Activated naive CD8-positive, alpha-beta T cell treated with anti-CD3 and anti-CD28 coated beads, Interleukin-2, amount 10 ng/mL, durations not matched to agents 7 days and 5 days (primary cell): ENCODE results near the gene USP9X. TPM values are rescaled to one million over a fixed set of nuclear protein-coding genes. Genes with fewer than 3 reads are reported as not detected.

ENCODE experiments used
- ATAC-seq: fragments of 150-1000 bp; cut with Tn5 transposase; one replicate; pipeline ENCODE4 v1.10.0; 2021; ENCODE audit warnings: low read depth, moderate library complexity
- POLR2A ChIA-PET: fragments of 350-600 bp; sonication (Branson Sonifier 250); formaldehyde crosslinking; loops from one replicate; lab custom pipeline; 2021; ENCODE audit warnings: antibody characterized with exemption; lab: Charles Lee
- DNase-seq: peaks from one replicate; pipeline ENCODE4 v3.0.0; 2021
- H3K27ac Mint-ChIP-seq: one replicate; pipeline ENCODE4 v1.8.0; 2022; ENCODE audit warnings: mild to moderate bottlenecking, mixed read lengths
- H3K27me3 Mint-ChIP-seq: one replicate; pipeline ENCODE4 v1.8.0; 2022; ENCODE audit warnings: mild to moderate bottlenecking, moderate library complexity, mixed read lengths
- H3K36me3 Mint-ChIP-seq: one replicate; pipeline ENCODE4 v1.8.0; 2021; ENCODE audit warnings: mild to moderate bottlenecking, mixed read lengths
- H3K4me1 Mint-ChIP-seq: one replicate; pipeline ENCODE4 v1.8.0; 2021; ENCODE audit warnings: mixed read lengths
- H3K4me3 Mint-ChIP-seq: one replicate; pipeline ENCODE4 v1.8.0; 2022; ENCODE audit warnings: mild to moderate bottlenecking, moderate library complexity, mixed read lengths
- H3K9me3 Mint-ChIP-seq: one replicate; pipeline ENCODE4 v1.8.0; 2021; ENCODE audit warnings: mixed read lengths
- total RNA-seq, 2 experiments: library from RNA; stranded (reverse); gene quantifications; one replicate each; pipeline ENCODE4 v1.2.3, GENCODE V29; 2021

Gene USP9X
- total RNA-seq, 2 experiments from 2014 or later: 56.9 to 65.7 TPM

- no peaks in the 10 kb centered on the region for H3K27me3 Mint-ChIP-seq
- POLR2A ChIA-PET: no interaction called here
- no peak overlapping the region for H3K27ac Mint-ChIP-seq
- no peaks in the 10 kb centered on the region for H3K36me3 Mint-ChIP-seq
- H3K4me1 Mint-ChIP-seq: peaks cover 49% of the 10 kb centered on the region
- H3K4me3 Mint-ChIP-seq: no peak overlapping the region
- ATAC-seq: no peak
- no peak for DNase-seq
- no peaks in the 10 kb centered on the region for H3K9me3 Mint-ChIP-seq
Observed at GRCh38 chrX:41119803-41120202, 34.6 kb downstream of the USP9X start.

- Mint-ChIP-seq H3K36me3 (peaks cover 2% of the 10 kb centered on the region), H3K4me3 (peak overlapping the region; percentile 30), H3K27ac (peak overlapping the region; percentile 78), H3K4me1 (peaks cover 40% of the 10 kb centered on the region), H3K9me3 (no peaks in the 10 kb centered on the region), H3K27me3 (no peaks in the 10 kb centered on the region)
- ATAC-seq: no peak
- no peak for DNase-seq
- POLR2A ChIA-PET: no interaction called here
Observed at GRCh38 chrX:41121766-41122165, 36.5 kb downstream of the USP9X start.

GRCh38 chrX:41122664-41123257, 37.5 kb downstream of the USP9X start:
- POLR2A ChIA-PET: no interaction called here
- H3K36me3 Mint-ChIP-seq: peaks cover 2% of the 10 kb centered on the region
- peaks cover 36% of the 10 kb centered on the region for H3K4me1 Mint-ChIP-seq
- H3K4me3 Mint-ChIP-seq: no peak overlapping the region
- H3K27me3 Mint-ChIP-seq: no peaks in the 10 kb centered on the region
- ATAC-seq (no peak), DNase-seq (no peak)
- H3K27ac Mint-ChIP-seq: peak overlapping the region; percentile 58
- H3K9me3 Mint-ChIP-seq: no peaks in the 10 kb centered on the region

DNA sequence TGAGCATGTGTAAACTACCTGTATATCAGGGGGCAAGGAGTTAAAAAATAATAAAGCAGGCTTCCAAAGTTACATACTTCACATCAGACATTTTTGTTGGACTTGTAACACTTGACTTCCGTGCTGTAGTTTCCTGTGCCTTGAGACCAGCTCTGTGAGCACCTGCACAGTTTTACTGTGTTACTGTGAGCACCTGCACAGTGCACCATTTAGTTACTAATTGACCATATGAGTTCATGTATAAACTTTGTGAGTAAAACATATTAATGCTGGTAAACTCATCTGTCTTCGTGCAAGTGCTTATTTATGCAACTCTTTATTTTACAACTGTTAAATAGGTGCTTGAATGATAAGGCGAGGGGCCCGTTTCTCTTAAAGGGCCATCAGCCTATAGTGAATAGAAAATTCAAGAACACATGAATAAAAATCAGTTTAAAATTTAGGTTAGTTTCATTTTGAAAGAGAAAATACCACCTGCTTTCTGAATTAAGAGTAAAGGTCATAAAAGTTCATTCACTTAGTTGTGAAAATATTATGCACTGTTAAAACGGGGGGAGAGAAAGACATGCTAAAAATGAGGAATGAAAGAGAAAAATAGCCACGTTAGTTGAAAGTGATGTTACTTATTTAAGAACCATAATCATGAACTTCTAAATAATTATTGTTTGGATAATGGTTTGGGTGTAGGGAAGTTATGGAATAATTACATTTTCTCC, 42.4 kb downstream of the USP9X start:
- Mint-ChIP-seq H3K9me3 (no peaks in the 10 kb centered on the region), H3K27me3 (no peaks in the 10 kb centered on the region), H3K27ac (no peak overlapping the region), H3K4me1 (peaks cover 12% of the 10 kb centered on the region), H3K36me3 (peaks cover 7% of the 10 kb centered on the region), H3K4me3 (peak overlapping the region; percentile 32)
- POLR2A ChIA-PET: no interaction called here
- ATAC-seq (peak; percentile 72), DNase-seq (no peak)

DNA sequence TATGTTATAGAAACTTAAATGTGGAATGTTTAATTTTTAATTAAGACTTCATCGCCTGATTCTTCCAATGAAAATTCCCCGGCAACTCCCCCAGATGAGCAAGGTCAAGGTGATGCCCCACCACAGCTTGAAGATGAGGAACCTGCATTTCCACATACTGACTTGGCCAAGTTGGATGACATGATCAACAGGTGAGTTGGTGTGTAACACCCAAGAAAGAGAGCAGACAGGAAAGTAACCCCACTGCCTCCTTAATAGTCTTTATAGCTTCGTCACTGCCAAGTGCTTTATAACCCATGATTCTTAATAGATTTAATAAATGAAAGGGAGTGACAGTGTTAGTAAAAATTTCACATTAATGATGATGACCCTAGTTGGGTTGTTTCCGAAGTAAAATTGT, 43.7 kb downstream of the USP9X start:
- Mint-ChIP-seq H3K36me3 (peaks cover 10% of the 10 kb centered on the region), H3K27ac (no peak overlapping the region), H3K9me3 (no peaks in the 10 kb centered on the region), H3K4me1 (peaks cover 8% of the 10 kb centered on the region), H3K27me3 (no peaks in the 10 kb centered on the region), H3K4me3 (no peak overlapping the region)
- POLR2A ChIA-PET: no interaction called here
- DNase-seq (no peak), ATAC-seq (no peak)

DNA sequence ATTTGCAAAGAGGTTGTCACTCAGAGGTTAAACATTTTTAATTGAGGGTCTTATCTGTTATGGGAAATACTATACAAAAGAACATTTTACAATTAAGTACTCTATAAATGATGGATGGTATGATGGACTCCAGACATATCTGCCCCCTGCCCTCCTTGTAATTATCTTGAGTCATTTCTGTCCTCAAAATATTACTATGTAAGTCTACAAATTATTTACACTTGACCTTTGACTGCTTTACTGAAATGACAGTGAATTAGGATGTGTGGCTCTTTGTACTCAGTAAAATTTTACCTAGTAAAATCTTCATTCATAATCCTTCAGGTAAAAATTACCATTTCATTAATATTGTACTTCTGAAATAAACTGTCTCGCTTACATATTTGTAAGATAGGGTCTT, 46.5 kb downstream of the USP9X start:
- H3K27ac Mint-ChIP-seq: no peak overlapping the region

DNA sequence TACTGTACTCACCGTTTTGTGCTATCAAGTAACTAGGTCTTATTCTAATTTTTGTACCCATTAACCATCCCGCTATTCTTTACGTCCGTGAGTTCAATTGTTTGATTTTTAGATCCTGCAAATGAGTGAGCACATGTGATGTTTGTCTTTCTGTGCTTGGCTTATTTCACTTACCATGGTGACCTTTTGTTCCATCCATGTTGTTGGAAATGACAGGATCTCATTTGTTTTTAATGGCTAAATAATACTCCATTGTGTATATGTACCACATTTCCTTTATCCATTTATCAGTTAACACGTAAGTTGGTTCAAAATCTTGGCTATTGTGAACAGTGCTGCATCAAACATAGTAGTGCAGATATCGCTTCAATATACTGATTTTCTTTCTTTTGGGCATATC, 48.3 kb downstream of the USP9X start:
- Mint-ChIP-seq H3K36me3 (peaks cover 13% of the 10 kb centered on the region), H3K4me3 (no peak overlapping the region), H3K27me3 (no peaks in the 10 kb centered on the region), H3K4me1 (peaks cover 4% of the 10 kb centered on the region), H3K9me3 (no peaks in the 10 kb centered on the region), H3K27ac (no peak overlapping the region)
- no peak for DNase-seq
- POLR2A ChIA-PET: no interaction called here
- ATAC-seq: no peak

More for the DNA sequence above, 46.5 kb downstream of the USP9X start:
- POLR2A ChIA-PET: no interaction called here
- Mint-ChIP-seq H3K4me1 (peaks cover 7% of the 10 kb centered on the region), H3K4me3 (no peak overlapping the region), H3K27me3 (no peaks in the 10 kb centered on the region), H3K9me3 (no peaks in the 10 kb centered on the region), H3K36me3 (peaks cover 13% of the 10 kb centered on the region)
- DNase-seq (no peak), ATAC-seq (no peak)

DNA sequence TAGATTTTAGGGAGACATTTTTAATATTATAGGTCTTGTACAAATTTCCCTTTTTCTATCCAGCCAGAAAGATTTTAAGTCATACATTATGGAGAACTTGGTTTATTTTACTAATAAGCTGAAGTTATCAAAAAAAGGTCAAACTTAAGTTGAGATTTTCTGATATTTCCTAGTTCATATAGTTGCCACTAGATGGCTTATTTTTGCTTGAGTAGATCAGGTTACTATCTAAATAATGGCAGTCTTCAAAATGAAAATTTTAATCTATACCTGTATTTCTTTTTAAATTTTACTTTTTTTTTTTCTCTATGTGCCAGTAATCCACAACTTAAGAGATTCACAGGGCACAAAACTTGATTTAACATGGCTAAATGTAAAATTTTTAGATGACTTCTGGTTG, 52.3 kb downstream of the USP9X start:
- Mint-ChIP-seq H3K27ac (no peak overlapping the region), H3K9me3 (no peaks in the 10 kb centered on the region), H3K27me3 (no peaks in the 10 kb centered on the region), H3K4me3 (no peak overlapping the region), H3K4me1 (no peaks in the 10 kb centered on the region), H3K36me3 (peaks cover 10% of the 10 kb centered on the region)
- POLR2A ChIA-PET: no interaction called here
- DNase-seq: no peak
- ATAC-seq: no peak

- Mint-ChIP-seq H3K4me3 (no peak overlapping the region), H3K27ac (no peak overlapping the region), H3K4me1 (peaks cover 4% of the 10 kb centered on the region), H3K9me3 (no peaks in the 10 kb centered on the region), H3K36me3 (peaks cover 5% of the 10 kb centered on the region), H3K27me3 (no peaks in the 10 kb centered on the region)
- POLR2A ChIA-PET: no interaction called here
- no peak for ATAC-seq
- no peak for DNase-seq
Observed at GRCh38 chrX:41142130-41142910, 57.1 kb downstream of the USP9X start.

- Mint-ChIP-seq H3K4me1 (peaks cover 4% of the 10 kb centered on the region), H3K27ac (no peak overlapping the region), H3K9me3 (no peaks in the 10 kb centered on the region), H3K27me3 (no peaks in the 10 kb centered on the region), H3K36me3 (peaks cover 7% of the 10 kb centered on the region), H3K4me3 (no peak overlapping the region)
- ATAC-seq (no peak), DNase-seq (no peak)
- POLR2A ChIA-PET: no interaction called here
Observed at GRCh38 chrX:41144873-41145272, 59.6 kb downstream of the USP9X start.

- Mint-ChIP-seq H3K9me3 (no peaks in the 10 kb centered on the region), H3K36me3 (peaks cover 8% of the 10 kb centered on the region), H3K4me1 (peaks cover 4% of the 10 kb centered on the region), H3K27me3 (no peaks in the 10 kb centered on the region), H3K27ac (peak overlapping the region; percentile 21), H3K4me3 (no peak overlapping the region)
- POLR2A ChIA-PET: no interaction called here
- no peak for ATAC-seq
- no peak for DNase-seq
Observed at GRCh38 chrX:41145920-41146608, 60.8 kb downstream of the USP9X start.

GRCh38 chrX:41148553-41148952, 63.3 kb downstream of the USP9X start:
- no peaks in the 10 kb centered on the region for H3K27me3 Mint-ChIP-seq

GRCh38 chrX:41150043-41150442, 64.8 kb downstream of the USP9X start:
- DNase-seq (no peak), ATAC-seq (no peak)
- H3K27me3 Mint-ChIP-seq: no peaks in the 10 kb centered on the region
- H3K9me3 Mint-ChIP-seq: no peaks in the 10 kb centered on the region
- H3K4me3 Mint-ChIP-seq: no peak overlapping the region
- POLR2A ChIA-PET: interaction anchor here (0.7 kb wide), 1 partner anchor 15 kb away, joined by 3 read pairs; no protein-coding TSS in a partner anchor
- H3K36me3 Mint-ChIP-seq: peaks cover 9% of the 10 kb centered on the region
- peaks cover 4% of the 10 kb centered on the region for H3K4me1 Mint-ChIP-seq
- no peak overlapping the region for H3K27ac Mint-ChIP-seq

More at GRCh38 chrX:41148553-41148952, 63.3 kb downstream of the USP9X start:
- H3K4me3 Mint-ChIP-seq: no peak overlapping the region
- POLR2A ChIA-PET: no interaction called here
- DNase-seq: no peak
- peaks cover 4% of the 10 kb centered on the region for H3K4me1 Mint-ChIP-seq
- peaks cover 7% of the 10 kb centered on the region for H3K36me3 Mint-ChIP-seq
- no peaks in the 10 kb centered on the region for H3K9me3 Mint-ChIP-seq
- ATAC-seq: no peak
- no peak overlapping the region for H3K27ac Mint-ChIP-seq
